ENCODE results near the gene TRNAU1AP. TPM values are rescaled to one million over a fixed set of nuclear protein-coding genes. Genes with fewer than 3 reads are reported as not detected.
"Not testable (repeated sequence)": the region's sequence is repeated elsewhere in the genome, so short reads cannot be mapped to it uniquely, and the experiment has no call there.

The TRNAU1AP gene
- total RNA-seq, 1 donor from 2014 or later: 55.4 TPM

GRCh38 chr1:28514445-28514933 lies 38.4 kb upstream of the TRNAU1AP start:
- peaks cover 58% of the 10 kb centered on the region for H3K36me3 Mint-ChIP-seq (ENCODE audit: low read depth)

GRCh38 chr1:28516518-28516956 lies 36.3 kb upstream of the TRNAU1AP start:
- H3K36me3 Mint-ChIP-seq (ENCODE audit: low read depth): peaks cover 53% of the 10 kb centered on the region
- H3K4me1 Mint-ChIP-seq (ENCODE audit: low read depth): peaks cover 36% of the 10 kb centered on the region
- no peak for DNase-seq (ENCODE audit: low spot score)
- H3K27ac Mint-ChIP-seq: peak overlapping the region; percentile 88
- intact Hi-C loops (cut with micrococcal nuclease): loop anchor here (2.0 to 5.0 kb wide), 2 partner anchors 86 to 220 kb away; partner anchors contain the start of gene YTHDF2
- no peaks in the 10 kb centered on the region for H3K9me3 Mint-ChIP-seq
- peak overlapping the region; percentile 22 for H3K4me3 Mint-ChIP-seq (ENCODE audit: low read depth)
- H3K27me3 Mint-ChIP-seq (ENCODE audit: low read depth): no peaks in the 10 kb centered on the region

More at GRCh38 chr1:28514445-28514933, 38.4 kb upstream of the TRNAU1AP start:
- H3K4me3 Mint-ChIP-seq (ENCODE audit: low read depth); H3K9me3 Mint-ChIP-seq; DNase-seq (ENCODE audit: low spot score); intact Hi-C loops (cut with micrococcal nuclease); H3K27me3 Mint-ChIP-seq (ENCODE audit: low read depth): not testable (repeated sequence)
- Mint-ChIP-seq H3K4me1 (ENCODE audit: low read depth) (peaks cover 48% of the 10 kb centered on the region), H3K27ac (peak overlapping the region; percentile 65)

- intact Hi-C loops (cut with micrococcal nuclease): loop anchor here (2.0 to 5.0 kb wide), 2 partner anchors 85 to 219 kb away; partner anchors contain the start of gene YTHDF2
- Mint-ChIP-seq H3K27me3 (ENCODE audit: low read depth) (no peaks in the 10 kb centered on the region), H3K27ac (peak overlapping the region; percentile 88), H3K4me1 (ENCODE audit: low read depth) (peaks cover 38% of the 10 kb centered on the region), H3K4me3 (ENCODE audit: low read depth) (peak overlapping the region; percentile 86), H3K9me3 (no peaks in the 10 kb centered on the region), H3K36me3 (ENCODE audit: low read depth) (peaks cover 51% of the 10 kb centered on the region)
- DNase-seq (ENCODE audit: low spot score): no peak
Measured at GRCh38 chr1:28517649-28517999, 35.3 kb upstream of the TRNAU1AP start.

GRCh38 chr1:28518000-28518744 lies 34.7 kb upstream of the TRNAU1AP start:
- peaks cover 49% of the 10 kb centered on the region for H3K36me3 Mint-ChIP-seq (ENCODE audit: low read depth)
- DNase-seq (ENCODE audit: low spot score): peak; percentile 84
- H3K27ac Mint-ChIP-seq: peak overlapping the region; percentile 93
- no peaks in the 10 kb centered on the region for H3K27me3 Mint-ChIP-seq (ENCODE audit: low read depth)
- H3K4me3 Mint-ChIP-seq (ENCODE audit: low read depth): peak overlapping the region; percentile 89
- no peaks in the 10 kb centered on the region for H3K9me3 Mint-ChIP-seq
- peaks cover 36% of the 10 kb centered on the region for H3K4me1 Mint-ChIP-seq (ENCODE audit: low read depth)
- intact Hi-C loops (cut with micrococcal nuclease): loop anchor here (1.0 to 5.0 kb wide), 5 partner anchors 34 to 359 kb away; partner anchors contain the start of genes RNU11 and YTHDF2

- peak overlapping the region; percentile 89 for H3K4me3 Mint-ChIP-seq (ENCODE audit: low read depth)
- H3K36me3 Mint-ChIP-seq (ENCODE audit: low read depth): peaks cover 48% of the 10 kb centered on the region
- H3K27me3 Mint-ChIP-seq (ENCODE audit: low read depth): no peaks in the 10 kb centered on the region
- DNase-seq (ENCODE audit: low spot score): peak; percentile 45
- H3K4me1 Mint-ChIP-seq (ENCODE audit: low read depth): peaks cover 38% of the 10 kb centered on the region
- peak overlapping the region; percentile 93 for H3K27ac Mint-ChIP-seq
- H3K9me3 Mint-ChIP-seq: no peaks in the 10 kb centered on the region
- intact Hi-C loops (cut with micrococcal nuclease): loop anchor here (1.0 to 5.0 kb wide), 4 partner anchors 33 to 358 kb away; partner anchors contain the start of gene RNU11
Measured at GRCh38 chr1:28518745-28519341, 34.0 kb upstream of the TRNAU1AP start.

- intact Hi-C loops (cut with micrococcal nuclease): loop anchor here (2.0 to 5.0 kb wide), 3 partner anchors 82 to 357 kb away; partner anchors contain the start of gene RNU11
- peak overlapping the region; percentile 41 for H3K4me3 Mint-ChIP-seq (ENCODE audit: low read depth)
- no peaks in the 10 kb centered on the region for H3K27me3 Mint-ChIP-seq (ENCODE audit: low read depth)
- H3K9me3 Mint-ChIP-seq: no peaks in the 10 kb centered on the region
- no peak for DNase-seq (ENCODE audit: low spot score)
- H3K36me3 Mint-ChIP-seq (ENCODE audit: low read depth): peaks cover 53% of the 10 kb centered on the region
- H3K27ac Mint-ChIP-seq: peak overlapping the region; percentile 21
- H3K4me1 Mint-ChIP-seq (ENCODE audit: low read depth): peaks cover 37% of the 10 kb centered on the region
Measured at GRCh38 chr1:28519946-28520725, 32.7 kb upstream of the TRNAU1AP start.

GRCh38 chr1:28520796-28521195 lies 32.1 kb upstream of the TRNAU1AP start:
- DNase-seq (ENCODE audit: low spot score); H3K4me3 Mint-ChIP-seq (ENCODE audit: low read depth); H3K27ac Mint-ChIP-seq; H3K27me3 Mint-ChIP-seq (ENCODE audit: low read depth); intact Hi-C loops (cut with micrococcal nuclease); H3K9me3 Mint-ChIP-seq: not testable (repeated sequence)
- peaks cover 57% of the 10 kb centered on the region for H3K36me3 Mint-ChIP-seq (ENCODE audit: low read depth)
- peaks cover 37% of the 10 kb centered on the region for H3K4me1 Mint-ChIP-seq (ENCODE audit: low read depth)

GRCh38 chr1:28521502-28522164 lies 31.3 kb upstream of the TRNAU1AP start:
- peaks cover 59% of the 10 kb centered on the region for H3K36me3 Mint-ChIP-seq (ENCODE audit: low read depth)
- H3K27ac Mint-ChIP-seq: peak overlapping the region; percentile 26
- intact Hi-C loops (cut with micrococcal nuclease): no loop called here
- peak overlapping the region; percentile 24 for H3K4me3 Mint-ChIP-seq (ENCODE audit: low read depth)
- H3K9me3 Mint-ChIP-seq: no peaks in the 10 kb centered on the region
- peaks cover 35% of the 10 kb centered on the region for H3K4me1 Mint-ChIP-seq (ENCODE audit: low read depth)
- H3K27me3 Mint-ChIP-seq (ENCODE audit: low read depth): no peaks in the 10 kb centered on the region
- DNase-seq (ENCODE audit: low spot score): no peak

GRCh38 chr1:28522537-28522936 lies 30.3 kb upstream of the TRNAU1AP start:
- H3K27me3 Mint-ChIP-seq (ENCODE audit: low read depth); intact Hi-C loops (cut with micrococcal nuclease); H3K4me3 Mint-ChIP-seq (ENCODE audit: low read depth); H3K9me3 Mint-ChIP-seq; H3K27ac Mint-ChIP-seq; DNase-seq (ENCODE audit: low spot score): not testable (repeated sequence)
- Mint-ChIP-seq H3K4me1 (ENCODE audit: low read depth) (peaks cover 28% of the 10 kb centered on the region), H3K36me3 (ENCODE audit: low read depth) (peaks cover 58% of the 10 kb centered on the region)

GRCh38 chr1:28525002-28525642 lies 27.8 kb upstream of the TRNAU1AP start:
- DNase-seq (ENCODE audit: low spot score); H3K4me3 Mint-ChIP-seq (ENCODE audit: low read depth); H3K27me3 Mint-ChIP-seq (ENCODE audit: low read depth); H3K27ac Mint-ChIP-seq; H3K9me3 Mint-ChIP-seq; intact Hi-C loops (cut with micrococcal nuclease): not testable (repeated sequence)
- Mint-ChIP-seq H3K36me3 (ENCODE audit: low read depth) (peaks cover 57% of the 10 kb centered on the region), H3K4me1 (ENCODE audit: low read depth) (peaks cover 16% of the 10 kb centered on the region)

- H3K4me1 Mint-ChIP-seq (ENCODE audit: low read depth): peaks cover 12% of the 10 kb centered on the region
- H3K36me3 Mint-ChIP-seq (ENCODE audit: low read depth): peaks cover 56% of the 10 kb centered on the region
- no peak overlapping the region for H3K27ac Mint-ChIP-seq
- no peaks in the 10 kb centered on the region for H3K27me3 Mint-ChIP-seq (ENCODE audit: low read depth)
- no peak overlapping the region for H3K4me3 Mint-ChIP-seq (ENCODE audit: low read depth)
- H3K9me3 Mint-ChIP-seq: no peaks in the 10 kb centered on the region
- intact Hi-C loops (cut with micrococcal nuclease): no loop called here
- no peak for DNase-seq (ENCODE audit: low spot score)
Measured at GRCh38 chr1:28526886-28527285, 26.0 kb upstream of the TRNAU1AP start.
